HuH-7 (cell line): ENCODE measurements around the gene SLC15A1.

Source experiments
- DNase-seq: peaks from one replicate; pipeline ENCODE4 v3.0.0; 2011; ENCODE audit warnings: low spot score

Gene SLC15A1, protein sequence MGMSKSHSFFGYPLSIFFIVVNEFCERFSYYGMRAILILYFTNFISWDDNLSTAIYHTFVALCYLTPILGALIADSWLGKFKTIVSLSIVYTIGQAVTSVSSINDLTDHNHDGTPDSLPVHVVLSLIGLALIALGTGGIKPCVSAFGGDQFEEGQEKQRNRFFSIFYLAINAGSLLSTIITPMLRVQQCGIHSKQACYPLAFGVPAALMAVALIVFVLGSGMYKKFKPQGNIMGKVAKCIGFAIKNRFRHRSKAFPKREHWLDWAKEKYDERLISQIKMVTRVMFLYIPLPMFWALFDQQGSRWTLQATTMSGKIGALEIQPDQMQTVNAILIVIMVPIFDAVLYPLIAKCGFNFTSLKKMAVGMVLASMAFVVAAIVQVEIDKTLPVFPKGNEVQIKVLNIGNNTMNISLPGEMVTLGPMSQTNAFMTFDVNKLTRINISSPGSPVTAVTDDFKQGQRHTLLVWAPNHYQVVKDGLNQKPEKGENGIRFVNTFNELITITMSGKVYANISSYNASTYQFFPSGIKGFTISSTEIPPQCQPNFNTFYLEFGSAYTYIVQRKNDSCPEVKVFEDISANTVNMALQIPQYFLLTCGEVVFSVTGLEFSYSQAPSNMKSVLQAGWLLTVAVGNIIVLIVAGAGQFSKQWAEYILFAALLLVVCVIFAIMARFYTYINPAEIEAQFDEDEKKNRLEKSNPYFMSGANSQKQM

DNA sequence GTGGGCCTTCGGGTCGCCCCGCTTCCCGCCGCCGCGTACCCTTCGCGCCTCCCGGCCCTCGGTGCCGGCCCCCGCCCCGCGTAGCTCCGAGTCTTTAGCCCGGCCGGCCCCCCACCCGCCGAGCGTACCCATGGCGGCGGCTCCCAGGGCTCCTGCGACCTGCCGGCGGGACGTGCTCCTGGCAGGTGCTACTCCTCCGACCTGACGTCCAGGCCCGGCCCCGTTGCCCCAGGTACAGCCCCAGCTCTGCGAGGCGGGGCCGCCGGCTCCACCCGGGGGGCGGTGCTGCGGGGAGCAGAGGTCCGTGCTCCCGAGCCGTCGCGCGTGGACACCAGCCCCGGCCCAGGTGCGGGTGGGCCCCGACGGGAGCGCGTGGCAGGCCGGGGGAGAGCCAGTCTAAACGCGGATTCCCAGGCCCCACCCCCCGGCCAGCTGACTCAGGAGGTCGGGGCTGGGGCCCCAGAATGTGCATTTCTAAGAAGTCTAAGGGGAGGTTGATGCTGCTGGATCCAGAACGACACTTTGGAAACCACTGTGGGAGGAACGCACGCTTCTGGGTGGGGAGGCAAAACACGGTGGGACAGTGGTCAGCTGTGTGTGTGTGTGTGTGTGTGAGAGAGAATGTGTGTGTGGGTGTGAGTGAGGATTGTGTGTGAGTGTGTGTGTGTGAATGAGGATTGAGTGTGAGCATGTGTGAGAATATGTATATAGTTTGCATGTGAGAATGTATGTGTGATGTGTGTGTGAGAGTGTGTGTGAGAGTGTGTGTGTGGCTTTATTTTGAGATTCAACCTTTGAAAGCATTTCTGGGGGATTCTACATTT, at the start of gene SLC15A1:
Gene SLC15A1 (minus strand): TSS at position 206 of the 824 bp plus-strand sequence. CDS start 74 bp downstream, at position 132.
- DNase-seq: no peak

DNA sequence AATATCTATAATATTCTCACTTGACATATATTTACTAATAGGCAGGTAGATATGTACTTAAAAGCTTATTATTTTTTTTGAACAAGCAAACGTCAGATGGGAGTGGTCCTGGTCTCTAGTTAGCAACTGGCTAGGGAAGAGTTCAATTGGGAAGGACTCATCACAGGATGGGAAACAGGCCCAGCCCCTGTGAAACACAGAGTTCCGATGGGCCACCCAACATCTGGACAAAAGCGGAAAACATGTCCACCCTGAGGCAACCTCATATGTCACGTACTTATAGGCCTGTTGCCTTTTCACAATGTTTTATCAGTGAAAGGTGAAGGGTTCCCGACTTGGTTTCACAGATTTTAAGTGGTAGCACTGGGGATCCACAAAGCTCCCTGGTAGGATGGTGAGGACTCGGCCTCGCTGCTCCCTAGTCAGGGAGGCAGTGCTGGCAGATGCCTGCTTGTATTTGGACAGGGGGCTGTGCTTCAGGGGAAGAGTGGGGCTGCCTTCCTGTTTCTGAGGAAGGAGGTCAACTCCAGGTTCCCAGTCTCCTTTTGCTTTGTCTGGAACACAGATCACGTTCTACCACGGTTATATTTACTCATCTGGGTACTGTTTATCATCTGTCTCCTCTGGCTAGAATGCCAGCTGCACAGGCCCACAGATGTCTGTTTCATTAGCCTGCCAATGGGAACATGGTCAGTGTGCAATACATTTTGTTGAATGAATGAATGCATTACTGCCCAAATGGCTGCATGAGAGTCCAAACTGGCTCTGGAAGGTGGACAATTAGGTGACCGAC, 49.4 kb upstream of the SLC15A1 start:
- no peak for DNase-seq

DNA sequence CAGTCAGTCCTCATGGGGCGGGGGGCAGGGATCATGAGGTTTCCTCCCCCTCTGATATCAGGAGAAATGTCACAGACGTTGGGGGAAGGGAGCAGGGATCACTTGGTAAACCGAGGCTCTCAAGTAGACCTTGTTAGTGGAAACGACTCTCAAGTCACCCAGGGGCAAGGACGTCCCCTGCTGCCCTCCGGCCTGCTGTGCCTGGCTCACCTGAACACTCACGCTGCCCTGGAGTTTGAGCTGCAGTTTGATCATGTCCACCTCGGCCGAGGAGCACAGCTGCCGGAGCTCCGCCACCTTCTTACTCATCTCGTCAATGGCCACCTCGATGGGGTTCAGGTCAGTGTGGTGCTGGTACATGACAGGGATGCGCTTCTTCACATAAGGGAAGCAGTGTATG, 47.6 kb upstream of the SLC15A1 start:
- DNase-seq: no peak

DNA sequence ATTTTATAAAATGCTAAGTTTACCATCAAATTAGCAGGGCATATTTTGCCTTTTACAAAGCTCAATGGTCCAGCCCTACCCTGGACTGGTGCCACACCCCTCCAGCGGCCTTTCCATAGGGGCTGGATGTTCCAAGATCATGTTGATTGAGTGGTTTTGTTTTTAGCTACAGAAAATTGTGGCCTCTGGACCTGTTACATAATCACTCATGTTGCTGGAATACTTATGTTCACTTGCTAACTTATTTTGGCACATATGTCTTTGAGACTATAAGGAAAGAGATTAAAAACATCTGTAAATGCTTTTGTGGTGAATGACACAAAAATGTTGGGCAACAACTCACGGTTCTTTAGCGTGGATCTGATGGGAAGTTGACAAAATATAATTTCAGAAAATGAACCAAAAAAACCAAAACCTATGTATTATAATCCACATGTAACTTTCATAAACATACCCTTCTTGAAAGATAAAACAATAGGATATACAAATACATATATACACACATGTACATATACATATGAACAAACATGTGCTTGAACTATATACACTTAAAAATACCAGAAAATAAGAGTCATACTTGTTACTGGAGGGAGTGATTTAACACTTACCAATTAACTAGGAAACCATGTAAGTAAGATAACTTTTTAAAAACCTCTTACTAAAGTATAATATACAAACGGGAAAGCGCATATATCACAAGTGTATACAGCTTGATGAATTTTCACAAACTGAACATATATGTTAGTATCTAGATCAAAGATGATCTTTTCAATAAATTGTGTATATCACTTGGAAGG, 46.6 kb upstream of the SLC15A1 start:
- DNase-seq: no peak

DNA sequence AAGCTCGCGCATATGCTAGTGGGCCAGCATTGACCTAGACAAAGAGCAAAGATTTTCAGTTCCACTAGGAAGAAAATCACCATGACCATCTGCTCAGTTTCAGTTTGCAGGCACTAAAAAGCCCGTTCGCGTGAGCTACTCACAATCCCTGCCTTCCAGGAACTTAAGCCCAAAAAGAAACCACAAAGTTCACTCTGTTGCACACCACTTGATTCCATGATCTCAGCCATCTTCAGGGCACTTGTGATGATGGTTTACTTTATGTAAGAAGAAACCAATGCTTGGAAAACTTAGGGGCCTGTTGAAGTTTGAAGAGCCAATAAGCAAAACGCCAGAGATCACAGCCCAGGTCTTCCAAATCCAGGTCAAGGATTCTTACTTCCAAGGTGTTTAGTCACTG, 45.0 kb upstream of the SLC15A1 start:
- DNase-seq: no peak

DNA sequence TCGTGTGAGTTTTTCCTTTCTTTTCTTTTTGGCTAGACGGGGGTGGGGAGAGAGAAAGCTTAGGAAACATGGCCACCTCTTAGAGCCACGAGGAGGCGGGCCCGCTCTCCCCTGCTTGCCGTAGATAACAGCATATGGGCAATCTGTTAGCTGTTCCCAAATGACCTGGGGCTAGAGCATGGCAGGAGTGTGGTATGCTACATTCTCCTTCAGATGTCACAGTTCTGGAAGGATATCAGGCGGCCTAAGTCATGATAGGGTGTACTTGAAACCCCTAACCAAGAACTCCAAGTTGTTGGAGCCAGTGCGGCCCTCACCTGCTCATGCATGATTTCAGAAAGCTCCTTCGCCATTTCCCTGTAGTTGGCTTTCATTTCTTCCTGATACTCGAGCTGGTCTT, 44.3 kb upstream of the SLC15A1 start:
- DNase-seq: no peak

DNA sequence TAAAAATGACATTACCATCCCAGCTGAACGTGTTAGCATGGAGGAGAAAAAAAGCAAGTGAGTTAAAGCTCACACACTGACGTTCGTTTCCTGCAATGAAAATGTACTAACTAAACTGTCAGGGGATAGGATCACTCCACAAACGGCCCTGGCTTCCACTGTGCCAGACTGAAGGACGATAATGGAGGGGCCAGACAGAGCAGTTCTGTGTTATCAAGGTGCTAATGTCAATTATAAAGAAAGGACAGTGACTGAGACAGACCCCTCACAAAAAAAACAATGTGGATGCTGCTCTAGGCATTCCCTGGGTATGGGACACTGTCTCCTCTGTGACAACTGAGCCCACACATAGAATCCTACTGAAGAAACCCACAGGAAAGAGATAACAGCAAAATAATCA, 43.7 kb upstream of the SLC15A1 start:
- DNase-seq: no peak

DNA sequence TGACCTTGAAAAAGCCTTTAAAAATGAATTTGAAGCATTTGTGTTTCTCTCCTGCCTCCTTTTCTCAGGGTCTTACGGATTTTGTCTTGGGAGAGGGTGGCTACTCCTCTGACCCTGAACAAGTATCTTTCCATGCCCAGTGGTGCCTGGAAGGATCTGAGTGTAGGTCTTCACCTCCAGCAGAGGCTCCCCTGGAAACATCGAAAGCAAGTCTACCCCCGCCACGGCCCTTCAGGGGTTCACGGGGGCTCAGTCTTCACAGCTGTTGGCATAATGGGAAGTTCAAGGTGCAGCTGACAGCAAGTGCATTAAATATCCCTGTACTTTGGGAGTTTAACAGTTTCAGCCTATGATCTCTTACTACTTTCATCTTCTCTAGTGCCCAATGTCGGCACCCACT, 42.7 kb upstream of the SLC15A1 start:
- no peak for DNase-seq

DNA sequence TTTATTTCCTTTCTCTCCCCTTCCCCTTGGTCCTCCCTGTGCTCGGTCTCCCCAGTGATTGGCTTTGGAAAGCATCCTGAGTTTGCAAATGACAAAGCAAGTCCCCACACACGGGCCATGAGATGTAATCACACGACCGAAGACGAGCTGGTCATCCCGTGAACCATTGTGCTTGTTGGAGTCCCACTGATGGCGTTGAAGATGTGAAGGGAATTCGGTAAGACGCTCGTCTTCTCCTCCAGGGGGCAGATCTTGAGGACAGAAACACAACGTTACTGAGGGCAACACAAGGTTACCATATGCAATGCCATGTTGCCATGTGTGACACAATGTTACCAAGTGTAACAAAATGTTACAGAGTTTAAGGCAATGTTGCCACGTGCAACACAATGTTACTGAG, 42.0 kb upstream of the SLC15A1 start:
- no peak for DNase-seq

DNA sequence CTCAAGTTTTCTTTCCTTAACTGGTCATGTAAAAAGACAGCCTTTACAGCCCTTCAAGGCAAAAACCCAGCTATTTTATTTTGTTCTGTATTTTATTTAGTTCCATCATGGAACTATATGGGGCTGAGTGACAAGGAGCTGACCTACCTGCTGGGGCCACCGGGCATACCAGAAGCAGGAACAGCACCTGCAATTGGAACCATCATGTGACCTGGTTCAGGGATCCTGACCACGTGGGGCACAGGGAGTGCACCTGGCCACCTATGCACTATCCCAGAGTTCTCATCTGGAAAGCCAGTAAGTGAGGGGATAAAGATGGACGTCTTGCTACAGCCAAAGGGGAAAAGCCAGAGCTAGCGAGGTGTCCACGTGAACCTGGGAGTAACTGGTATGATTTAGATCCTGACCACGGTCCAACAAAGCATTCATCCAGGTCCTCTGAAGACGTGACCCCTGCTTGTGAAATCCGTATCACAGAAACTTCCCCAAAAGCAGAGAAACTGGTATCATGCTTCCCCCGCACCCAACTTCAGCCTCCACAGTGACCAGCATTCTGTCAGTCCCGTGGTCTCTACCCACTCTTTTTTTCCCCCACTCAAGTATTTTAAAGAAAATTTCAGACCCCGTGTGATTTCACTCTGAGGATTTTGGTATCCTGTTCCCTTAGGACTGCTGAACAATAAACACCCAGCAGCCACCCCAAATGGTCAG, 40.5 kb upstream of the SLC15A1 start:
- DNase-seq: no peak

DNA sequence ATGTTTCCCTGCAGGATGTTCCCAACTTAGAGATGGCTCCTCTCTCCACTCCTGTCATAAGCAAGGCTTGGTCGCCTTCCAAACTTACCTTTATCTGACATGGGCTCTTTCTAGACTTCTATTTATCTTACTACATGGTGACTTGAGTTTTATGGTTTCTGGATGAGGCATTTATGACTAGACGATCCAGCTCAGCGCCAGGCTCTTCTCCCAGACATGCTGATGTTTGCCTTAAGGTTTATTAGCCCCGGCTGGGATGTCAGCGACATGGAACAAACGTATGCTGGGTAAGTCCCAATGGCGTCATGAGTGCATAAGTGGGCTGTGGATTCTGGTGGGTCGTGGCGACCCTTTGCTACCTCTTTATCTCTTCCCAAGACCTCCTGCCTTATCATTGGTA, 39.8 kb upstream of the SLC15A1 start:
- no peak for DNase-seq

DNA sequence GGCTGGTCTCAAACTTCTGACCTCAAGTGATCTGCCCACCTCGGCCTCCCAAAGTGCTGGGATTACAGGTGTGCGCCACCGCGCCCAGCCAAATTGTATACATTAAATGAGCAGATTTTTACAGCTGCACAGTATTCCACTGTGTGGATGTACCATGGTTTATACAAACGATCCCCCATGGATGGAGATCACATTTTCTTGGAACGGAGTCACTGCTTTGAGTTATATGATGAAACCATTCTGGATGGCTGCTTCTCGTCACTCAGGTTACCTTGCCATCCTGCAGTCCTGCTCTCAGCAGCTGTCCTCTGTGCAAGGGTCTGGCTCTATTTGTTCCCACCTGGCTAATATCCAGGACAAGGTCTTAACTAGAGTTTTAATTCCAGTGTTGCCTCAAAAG, 39.1 kb upstream of the SLC15A1 start:
- DNase-seq: no peak

DNA sequence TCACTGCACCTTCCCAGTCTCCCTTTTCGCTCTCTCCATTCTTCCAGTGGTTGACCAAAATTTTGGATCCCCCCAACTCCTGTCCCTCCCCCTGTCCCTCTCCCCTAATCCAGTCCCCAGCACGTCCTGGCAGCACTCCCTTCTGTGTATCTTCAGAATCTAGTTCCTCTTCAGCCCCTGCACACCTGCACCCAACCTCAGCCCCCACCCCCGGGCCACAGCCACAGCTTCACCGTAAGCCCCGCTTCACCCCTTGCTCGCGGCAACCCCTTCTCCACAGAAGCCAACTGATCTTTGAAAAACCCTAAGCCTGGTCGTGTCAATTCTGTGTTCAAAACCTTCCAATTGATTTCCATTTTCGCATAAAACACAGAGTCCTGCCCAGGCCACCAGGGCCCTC, 35.5 kb upstream of the SLC15A1 start:
- DNase-seq: no peak

DNA sequence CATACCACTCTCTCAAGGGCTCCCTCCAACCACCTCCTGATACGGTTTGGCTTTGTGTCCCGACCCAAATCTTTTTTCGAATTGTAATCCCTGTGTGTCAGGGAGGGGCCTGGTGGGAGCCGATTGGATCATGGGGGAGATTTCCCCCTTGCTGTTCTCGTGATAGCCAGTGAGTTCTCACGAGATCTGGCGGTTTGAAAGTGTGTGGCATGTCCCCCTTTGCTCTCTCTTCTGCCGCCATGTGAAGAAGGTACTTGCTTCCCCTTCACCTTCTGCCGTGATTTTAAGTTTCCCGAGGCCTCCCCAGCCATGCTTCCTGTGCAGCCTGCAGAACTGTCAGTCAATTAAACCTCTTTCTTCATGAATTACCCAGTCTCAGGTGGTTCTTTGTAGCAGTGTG, 34.7 kb upstream of the SLC15A1 start:
- DNase-seq: no peak

DNA sequence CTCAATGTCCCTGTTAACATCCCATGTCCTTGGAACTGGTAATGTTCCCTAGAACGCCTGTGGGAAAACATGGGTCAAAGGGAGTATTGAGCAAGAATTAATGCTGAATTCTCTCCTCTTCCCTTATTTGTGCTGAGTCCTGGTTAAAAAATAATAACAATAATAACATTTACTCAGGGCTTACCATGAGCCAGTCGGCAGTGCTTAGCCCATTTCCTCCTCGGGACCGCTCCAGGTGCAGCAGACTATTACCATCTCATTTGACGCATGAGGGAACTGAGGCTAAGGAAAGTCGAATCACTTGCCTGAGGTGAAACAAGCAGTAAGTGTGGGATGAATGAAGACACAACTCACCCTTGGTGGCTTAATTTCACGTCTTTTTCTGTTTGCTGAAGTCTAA, 33.6 kb upstream of the SLC15A1 start:
- no peak for DNase-seq

DNA sequence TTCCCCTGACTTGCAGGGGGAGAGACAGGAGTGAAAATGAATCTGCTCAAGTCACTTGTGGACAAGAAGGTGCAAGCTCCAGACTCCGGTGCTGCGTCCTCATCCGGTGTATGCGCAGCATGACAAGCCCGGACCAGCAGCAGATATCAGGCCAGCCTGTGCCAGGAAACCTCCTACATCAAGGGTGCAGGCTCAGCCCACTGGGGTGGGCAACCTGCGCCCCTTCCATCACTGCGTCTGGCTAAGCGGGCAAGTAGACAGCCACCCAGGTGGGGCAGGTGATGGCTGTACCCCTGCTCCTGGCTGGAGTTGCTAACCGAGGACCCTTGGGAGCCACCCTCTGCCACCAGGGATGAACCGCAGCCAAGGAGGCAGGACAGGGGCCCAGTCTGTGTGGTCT, 32.9 kb upstream of the SLC15A1 start:
- DNase-seq: no peak

DNA sequence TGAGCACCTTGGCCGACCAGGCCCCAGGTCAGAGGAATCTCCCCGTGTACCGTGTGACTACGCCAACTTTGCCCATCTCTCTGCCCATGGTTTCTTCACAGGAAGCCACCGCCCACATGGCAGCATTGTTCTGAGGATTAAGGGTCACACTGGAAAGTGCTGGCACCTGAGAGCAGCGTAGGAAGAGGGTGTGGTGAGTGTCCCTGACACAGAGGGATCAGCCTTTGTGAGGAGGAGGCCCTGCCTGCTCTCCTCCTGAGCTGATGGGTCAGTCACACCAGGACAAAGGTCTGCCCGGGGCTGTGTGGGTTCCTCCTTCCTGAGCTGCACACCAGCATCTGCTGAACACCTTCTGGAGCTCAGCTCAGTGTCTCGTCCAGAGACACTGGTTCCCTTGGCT, 32.2 kb upstream of the SLC15A1 start:
- DNase-seq: no peak

DNA sequence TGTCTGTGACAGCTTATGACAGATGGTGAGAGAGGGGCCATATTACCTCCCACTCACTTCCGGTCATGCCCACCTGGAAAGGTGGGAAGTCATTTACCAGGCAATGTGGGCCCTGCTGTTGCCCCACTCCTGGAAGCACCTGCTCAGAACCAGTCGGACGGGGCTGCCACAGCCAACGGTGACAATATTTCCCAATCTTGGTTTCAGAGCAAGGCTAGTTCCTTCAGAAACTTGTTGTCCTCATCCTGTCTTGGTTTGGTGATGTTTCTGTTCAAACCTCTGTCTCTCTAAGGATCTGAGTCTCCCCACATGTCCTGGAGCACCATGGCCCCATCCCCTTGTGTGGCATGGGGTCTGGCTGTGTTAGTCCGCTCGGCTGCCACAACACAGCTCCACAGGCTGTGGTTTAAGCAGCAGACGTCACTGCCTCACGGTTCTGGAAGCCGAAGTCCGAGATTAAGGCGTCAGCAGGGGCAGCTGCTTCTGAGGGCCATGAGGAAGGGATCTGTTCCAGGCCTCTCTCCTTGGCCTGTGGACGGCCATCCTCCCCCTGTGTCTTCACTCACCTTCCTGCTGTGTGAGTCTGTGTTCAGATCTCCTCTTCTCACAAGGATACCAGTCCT, 31.5 kb upstream of the SLC15A1 start:
- no peak for DNase-seq

DNA sequence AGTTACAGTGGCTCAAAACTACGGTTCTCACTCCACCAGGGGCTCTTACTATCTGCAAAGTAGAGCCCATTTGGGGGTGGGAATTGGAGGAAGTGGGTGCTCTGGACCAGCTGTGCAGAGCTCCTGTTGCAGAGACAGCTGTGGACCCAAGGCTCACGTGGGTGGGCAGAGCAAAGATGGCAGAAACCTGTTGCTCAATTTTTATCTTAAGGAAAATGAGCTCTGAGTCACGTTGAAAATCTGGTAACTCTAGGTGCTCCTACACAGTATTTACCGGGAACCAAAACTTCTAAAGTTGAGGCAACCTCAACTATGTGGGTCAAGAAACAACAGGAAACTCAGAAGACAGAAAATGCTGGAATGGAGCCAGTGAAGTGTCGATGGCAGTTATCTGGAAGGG, 30.2 kb upstream of the SLC15A1 start:
- DNase-seq: no peak

DNA sequence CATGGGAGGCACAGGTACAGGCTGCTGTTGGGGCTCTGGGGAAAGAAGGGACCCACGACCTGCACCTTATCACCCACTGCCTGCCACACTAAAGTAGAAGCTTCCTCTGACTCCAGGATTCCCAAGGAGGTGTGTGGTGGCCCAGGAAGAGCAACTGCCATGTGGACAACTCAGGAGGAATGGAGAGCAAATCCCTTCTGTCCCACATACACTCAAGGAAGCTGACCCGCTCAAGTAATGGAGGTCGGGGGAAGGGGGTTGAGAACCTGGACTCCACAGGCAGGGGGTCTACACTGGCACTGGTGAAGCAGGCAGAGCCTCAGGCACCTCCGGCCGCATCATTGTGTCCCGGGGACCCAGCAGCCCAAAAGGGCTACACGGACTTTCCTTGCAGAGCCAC, 29.4 kb upstream of the SLC15A1 start:
- no peak for DNase-seq
